Measurements from ENCODE around the gene FAM171A2. TPM values are rescaled to one million over a fixed set of nuclear protein-coding genes. Genes with fewer than 3 reads are reported as not detected.

FAM171A2 gene
- total and polyA plus RNA-seq, 5 donors, result 1.9 to 4.0 (median 3.0) TPM

DNA sequence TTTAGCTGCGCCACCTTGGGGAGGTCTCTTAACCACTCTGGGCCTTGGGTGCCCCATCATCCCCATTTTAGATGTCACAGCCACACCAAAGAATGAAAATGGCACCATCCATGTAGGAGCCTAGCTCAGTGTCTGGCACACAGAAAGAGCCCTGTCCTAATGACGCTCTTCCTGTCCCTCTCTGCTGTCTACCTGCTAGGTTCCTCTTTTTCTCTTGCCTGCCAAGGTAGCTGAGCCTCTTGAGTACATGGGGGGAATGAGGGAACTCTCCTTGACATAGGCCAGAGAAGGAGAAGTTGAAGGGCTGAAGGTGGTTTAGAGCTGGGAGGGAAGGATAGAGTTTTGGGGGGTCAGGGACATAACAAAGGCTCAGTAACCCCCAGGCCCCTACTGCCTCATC lies 53.5 kb downstream of the FAM171A2 start:
- no peaks in the 10 kb centered on the region for H3K9me3 ChIP-seq (ENCODE audit: control insufficient read depth, low read length)
- H3K27ac ChIP-seq (ENCODE audit: low read length), result no peak overlapping the region
- H3K4me3 ChIP-seq (ENCODE audit: low read length), result no peak overlapping the region
- WGBS, result 89% methylated on average over 2 of the region's 2 CpGs
- DNase-seq, result no peak
- intact Hi-C loops (cut with DNase I), result no loop called here
- no peaks in the 10 kb centered on the region for H3K27me3 ChIP-seq (ENCODE audit: control insufficient read depth, insufficient read depth)
- H3K4me1 ChIP-seq (ENCODE audit: control insufficient read depth, insufficient read depth, low read length), result no peaks in the 10 kb centered on the region
- no peak for ATAC-seq

- Histone ChIP-seq H3K9me3 (ENCODE audit: control insufficient read depth, low read length) (no peaks in the 10 kb centered on the region), H3K27ac (ENCODE audit: low read length) (no peak overlapping the region), H3K4me1 (ENCODE audit: control insufficient read depth, insufficient read depth, low read length) (no peaks in the 10 kb centered on the region), H3K4me3 (ENCODE audit: low read length) (no peak overlapping the region), H3K27me3 (ENCODE audit: control insufficient read depth, insufficient read depth) (no peaks in the 10 kb centered on the region)
- WGBS, result 60% methylated on average over 5 of the region's 5 CpGs
- intact Hi-C loops (cut with DNase I), result no loop called here
- DNase-seq (no peak), ATAC-seq (no peak)
Observed at GRCh38 chr17:44309472-44309871, 54.2 kb downstream of the FAM171A2 start.

DNA sequence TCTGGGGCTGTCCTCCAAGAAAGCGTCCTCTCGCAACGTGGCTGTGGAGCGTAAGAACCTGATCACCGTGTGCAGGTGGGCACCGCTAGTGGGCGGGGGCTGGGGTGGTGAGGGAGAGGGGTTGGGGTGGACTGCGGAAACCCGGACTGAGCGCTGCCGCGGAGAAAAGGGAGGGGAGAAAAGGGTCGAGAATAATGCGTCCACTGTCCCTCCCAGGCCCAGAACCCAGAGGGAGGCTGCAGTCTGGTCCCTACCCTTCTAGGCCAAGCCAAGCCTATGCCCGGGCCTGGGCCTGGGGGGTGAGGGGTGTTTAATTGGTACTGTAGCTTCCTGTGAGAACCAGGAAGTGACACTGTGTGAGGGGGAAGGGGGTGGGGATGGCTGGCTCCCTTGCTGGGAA lies 54.8 kb downstream of the FAM171A2 start:
- H3K27ac ChIP-seq (ENCODE audit: low read length), result no peak overlapping the region
- intact Hi-C loops (cut with DNase I), result no loop called here
- no peaks in the 10 kb centered on the region for H3K27me3 ChIP-seq (ENCODE audit: control insufficient read depth, insufficient read depth)
- DNase-seq, result peak in 1 of 3 donors; percentile 66
- peak; percentile 1 to 13 for ATAC-seq
- H3K4me3 ChIP-seq (ENCODE audit: low read length), result peak overlapping the region; percentile 50
- no peaks in the 10 kb centered on the region for H3K9me3 ChIP-seq (ENCODE audit: control insufficient read depth, low read length)
- 2% methylated on average over 15 of the region's 15 CpGs for WGBS
- H3K4me1 ChIP-seq (ENCODE audit: control insufficient read depth, insufficient read depth, low read length), result no peaks in the 10 kb centered on the region

DNA sequence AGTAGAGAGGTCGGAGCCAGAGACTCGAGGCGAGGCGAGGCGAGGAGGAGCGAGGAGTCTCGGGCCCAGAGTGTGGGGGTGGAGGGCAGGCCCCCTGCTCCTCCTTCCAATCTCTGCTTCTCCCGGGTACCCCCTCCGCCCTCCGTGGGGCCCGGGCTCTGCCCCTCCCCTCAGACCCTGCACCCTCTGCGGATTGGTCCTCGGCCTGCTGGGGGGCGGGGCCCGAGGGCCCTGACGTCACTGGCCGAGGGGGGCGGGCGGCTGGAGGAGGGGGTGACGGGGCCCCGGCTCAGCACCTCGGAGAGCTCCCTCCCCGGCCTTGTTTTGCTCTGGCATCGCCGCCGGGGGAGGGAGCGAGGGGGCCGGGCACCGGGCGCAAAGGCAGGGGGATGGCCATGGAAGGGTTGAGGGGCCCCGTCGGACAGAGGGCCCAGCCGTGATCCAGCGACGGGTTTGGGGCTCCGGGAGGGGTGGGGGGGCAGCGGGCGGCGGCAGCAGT lies 55.3 kb downstream of the FAM171A2 start, which contains the start of gene RUNDC3A:
RUNDC3A (plus strand) TSS at position 282 of the 499 bp plus-strand sequence. CDS start 232 bp downstream, outside the sequence.
- ATAC-seq (peak; percentile 97 to 98), DNase-seq (peak; percentile 89 to 96 (median 94))
- WGBS, result under 1% methylated on average over 39 of the region's 39 CpGs
- H3K4me3 ChIP-seq (ENCODE audit: low read length), result peak within 1 kb of the TSS; percentile 50
- intact Hi-C loops (cut with DNase I), result no loop called here
- no peaks in the 10 kb centered on the region for H3K9me3 ChIP-seq (ENCODE audit: control insufficient read depth, low read length)
- H3K27ac ChIP-seq (ENCODE audit: low read length), result no peak within 1 kb of the TSS
- no peaks in the 10 kb centered on the region for H3K27me3 ChIP-seq (ENCODE audit: control insufficient read depth, insufficient read depth)
- H3K4me1 ChIP-seq (ENCODE audit: control insufficient read depth, insufficient read depth, low read length), result no peaks in the 10 kb centered on the region

- H3K27ac ChIP-seq (ENCODE audit: low read length), result no peak overlapping the region
- DNase-seq, result peak in 1 of 3 donors; percentile 78
- no peaks in the 10 kb centered on the region for H3K9me3 ChIP-seq (ENCODE audit: control insufficient read depth, low read length)
- ATAC-seq, result peak; percentile 70 to 78
- H3K4me3 ChIP-seq (ENCODE audit: low read length), result peak overlapping the region; percentile 50
- 3% methylated on average over 26 of the region's 26 CpGs for WGBS
- no peaks in the 10 kb centered on the region for H3K4me1 ChIP-seq (ENCODE audit: control insufficient read depth, insufficient read depth, low read length)
- intact Hi-C loops (cut with DNase I), result no loop called here
- no peaks in the 10 kb centered on the region for H3K27me3 ChIP-seq (ENCODE audit: control insufficient read depth, insufficient read depth)
Observed at GRCh38 chr17:44307387-44308186, 56.1 kb downstream of the FAM171A2 start.

GRCh38 chr17:44304651-44305050 lies 59.0 kb downstream of the FAM171A2 start:
- intact Hi-C loops (cut with DNase I), result no loop called here
- Histone ChIP-seq H3K4me3 (ENCODE audit: low read length) (no peak overlapping the region), H3K27me3 (ENCODE audit: control insufficient read depth, insufficient read depth) (no peaks in the 10 kb centered on the region), H3K27ac (ENCODE audit: low read length) (no peak overlapping the region), H3K9me3 (ENCODE audit: control insufficient read depth, low read length) (no peaks in the 10 kb centered on the region), H3K4me1 (ENCODE audit: control insufficient read depth, insufficient read depth, low read length) (no peaks in the 10 kb centered on the region)
- DNase-seq (no peak), ATAC-seq (no peak)

Other genes starting within 250 kb of the FAM171A2 start
- 10 to 100 TPM; 47.9 to 89.2 (median 74.4) TPM for gene HDAC5, start 240.2 kb downstream of the FAM171A2 start, total RNA-seq
- gene HDAC5, start 240.2 kb downstream of the FAM171A2 start, polyA plus RNA-seq, result 72.4 TPM
- gene HROB, start 221.9 kb downstream of the FAM171A2 start, total RNA-seq, result 1 to 10 TPM in 1 of 4 donors, under 1 TPM in 3; 0.47 to 1.4 (median 0.76) TPM
- 0.38 TPM for gene HROB, start 221.9 kb downstream of the FAM171A2 start, polyA plus RNA-seq
- 10 to 100 TPM in 2 of 4 donors, 1 to 10 TPM in 2; 5.3 to 11.3 (median 9.7) TPM for gene ASB16, start 193.1 kb downstream of the FAM171A2 start, total RNA-seq
- 5.4 TPM for gene ASB16, start 193.1 kb downstream of the FAM171A2 start, polyA plus RNA-seq
- 10 to 100 TPM; 23.5 to 27.6 (median 26.6) TPM for gene TMUB2, start 176.9 kb downstream of the FAM171A2 start, total RNA-seq
- gene TMUB2, start 176.9 kb downstream of the FAM171A2 start, polyA plus RNA-seq, result 26.3 TPM
- 10 to 100 TPM; 37.5 to 52.7 (median 41.2) TPM for gene ATXN7L3, start 164.0 kb downstream of the FAM171A2 start, total RNA-seq
- gene ATXN7L3, start 164.0 kb downstream of the FAM171A2 start, polyA plus RNA-seq, result 31.0 TPM
- 10 to 100 TPM; 36.7 to 63.4 (median 58.6) TPM for gene UBTF, start 144.2 kb downstream of the FAM171A2 start, total RNA-seq
- 43.5 TPM for gene UBTF, start 144.2 kb downstream of the FAM171A2 start, polyA plus RNA-seq
- under 1 TPM in 3 of 4 donors, not detected in 1; 0.31 to 0.72 (median 0.46) TPM for gene SLC4A1, start 95.7 kb downstream of the FAM171A2 start, total RNA-seq
- gene SLC4A1, start 95.7 kb downstream of the FAM171A2 start, polyA plus RNA-seq, result 0.16 TPM
- gene RUNDC3A, start 55.3 kb downstream of the FAM171A2 start, total RNA-seq, result 1 to 10 TPM; 1.8 to 4.5 (median 2.3) TPM
- 1.6 TPM for gene RUNDC3A, start 55.3 kb downstream of the FAM171A2 start, polyA plus RNA-seq
- gene SLC25A39, start 39.0 kb downstream of the FAM171A2 start, total RNA-seq, result 10 to 100 TPM; 56.7 to 69.9 (median 66.4) TPM
- 73.0 TPM for gene SLC25A39, start 39.0 kb downstream of the FAM171A2 start, polyA plus RNA-seq
- gene GRN, start 18.6 kb downstream of the FAM171A2 start, total RNA-seq, result 100 to 1,000 TPM; 158 to 215 (median 194) TPM
- gene GRN, start 18.6 kb downstream of the FAM171A2 start, polyA plus RNA-seq, result 100 TPM
- 10 to 100 TPM in 1 of 4 donors, 1 to 10 TPM in 3; 3.9 to 14.3 (median 8.6) TPM for gene ITGA2B, start 25.8 kb upstream of the FAM171A2 start, total RNA-seq
- gene ITGA2B, start 25.8 kb upstream of the FAM171A2 start, polyA plus RNA-seq, result 3.4 TPM
- 10 to 100 TPM; 32.4 to 35.9 (median 33.9) TPM for gene GPATCH8, start 139.6 kb upstream of the FAM171A2 start, total RNA-seq
- gene GPATCH8, start 139.6 kb upstream of the FAM171A2 start, polyA plus RNA-seq, result 21.3 TPM
- 10 to 100 TPM in 1 of 4 donors, 1 to 10 TPM in 3; 4.7 to 12.3 (median 7.9) TPM for gene FZD2, start 193.6 kb upstream of the FAM171A2 start, total RNA-seq
- gene FZD2, start 193.6 kb upstream of the FAM171A2 start, polyA plus RNA-seq, result 2.4 TPM

Data from right cardiac atrium (tissue), 5 donors.